Measurements from ENCODE around the gene NPLOC4. TPM values are rescaled to one million over a fixed set of nuclear protein-coding genes. Genes with fewer than 3 reads are reported as not detected.

NPLOC4 gene
- total and polyA plus RNA-seq, 8 donors = 50.5 to 122 (median 56.5) TPM

- no peak for DNase-seq
Observed at GRCh38 chr17:81656118-81656743, 19.3 kb upstream of the NPLOC4 start, which contains the start of gene PDE6G. Gene PDE6G (minus strand): TSS chr17:81656542. CDS start chr17:81653305, 3,237 bp downstream.

GRCh38 chr17:81655378-81656117, 18.6 kb upstream of the NPLOC4 start:
- Histone ChIP-seq H3K27me3 (peaks cover 0 to 28% of the 10 kb centered on the region in 2 donors), H3K9me3 (no peaks in the 10 kb centered on the region), H3K4me1 (peaks cover 0 to 6% of the 10 kb centered on the region in 2 donors), H3K36me3 (no peaks in the 10 kb centered on the region), H3K4me3 (no peak overlapping the region), H3K27ac (no peak overlapping the region)
- DNase-seq = no peak
- no peak for TF ChIP-seq CTCF (IDR thresholded peaks at IDR 0.05)
- intact Hi-C loops (cut with DNase I) = no loop called here
- no peak for ATAC-seq

More at GRCh38 chr17:81656118-81656743, 19.3 kb upstream of the NPLOC4 start, which contains the start of gene PDE6G:
- H3K36me3 ChIP-seq = no peaks in the 10 kb centered on the region
- H3K27me3 ChIP-seq = peaks cover 0 to 21% of the 10 kb centered on the region in 2 donors
- no peak within 1 kb of the TSS for H3K27ac ChIP-seq
- peaks cover 0 to 6% of the 10 kb centered on the region in 2 donors for H3K4me1 ChIP-seq
- TF ChIP-seq CTCF (IDR thresholded peaks at IDR 0.05) = no peak
- H3K9me3 ChIP-seq = no peaks in the 10 kb centered on the region
- ATAC-seq = no peak
- H3K4me3 ChIP-seq = no peak within 1 kb of the TSS
- intact Hi-C loops (cut with DNase I) = no loop called here

- H3K27me3 ChIP-seq = peaks cover 22 to 52% of the 10 kb centered on the region in 2 donors
- DNase-seq (peak in 1 of 4 donors; percentile 74), ATAC-seq (peak; percentile 19)
Observed at GRCh38 chr17:81652906-81653771, 16.2 kb upstream of the NPLOC4 start.

GRCh38 chr17:81651692-81652091, 14.8 kb upstream of the NPLOC4 start:
- Histone ChIP-seq H3K9me3 (no peaks in the 10 kb centered on the region), H3K27me3 (peaks cover 36 to 66% of the 10 kb centered on the region in 2 donors), H3K27ac (no peak overlapping the region), H3K36me3 (no peaks in the 10 kb centered on the region), H3K4me3 (no peak overlapping the region), H3K4me1 (peaks cover 0 to 3% of the 10 kb centered on the region in 2 donors)
- no peak for TF ChIP-seq CTCF (IDR thresholded peaks at IDR 0.05)
- intact Hi-C loops (cut with DNase I) = no loop called here
- DNase-seq = peak in 1 of 4 donors; percentile 53
- ATAC-seq = no peak

More at GRCh38 chr17:81652906-81653771, 16.2 kb upstream of the NPLOC4 start:
- no peaks in the 10 kb centered on the region for H3K36me3 ChIP-seq
- H3K4me1 ChIP-seq = peaks cover 0 to 6% of the 10 kb centered on the region in 2 donors
- intact Hi-C loops (cut with DNase I) = no loop called here
- no peaks in the 10 kb centered on the region for H3K9me3 ChIP-seq
- no peak for TF ChIP-seq CTCF (IDR thresholded peaks at IDR 0.05)
- no peak overlapping the region for H3K27ac ChIP-seq
- peak overlapping the region in 1 of 2 donors; percentile 26 for H3K4me3 ChIP-seq
